Lung (tissue), 12 donors: ENCODE results near the gene TTLL9. TPM values are rescaled to one million over a fixed set of nuclear protein-coding genes. Genes with fewer than 3 reads are reported as not detected.

Experiments
- ATAC-seq: fragments of 200-7000 bp; cut with Tn5 transposase; one replicate; pipeline ENCODE4 v1.9.1; 2020; ENCODE audit warnings: moderate number of reproducible peaks; ENCODE audit not compliant: insufficient read depth, low FRiP score
- DNase-seq, 3 donors: peaks; one replicate each; pipeline ENCODE4 v3.0.0-alpha.2; 2013 to 2017
- H3K27ac ChIP-seq, 2 donors: one replicate each; pipeline ENCODE4 v1.5.1; 2013; ENCODE audit warnings: mild to moderate bottlenecking in 2 of 2, moderate library complexity in 2 of 2, control low read depth in 1 of 2, inconsistent platforms in 1 of 2, low read depth in 1 of 2, low read length in 1 of 2
- H3K27me3 ChIP-seq, 3 donors: one replicate each; pipeline ENCODE4 v1.5.1; 2013; ENCODE audit warnings: low read length in 2 of 3; ENCODE audit not compliant: control insufficient read depth in 3 of 3, insufficient read depth in 3 of 3
- H3K36me3 ChIP-seq, 4 donors: one replicate each; pipeline ENCODE4 v1.5.1; 2013; ENCODE audit warnings: low read length in 4 of 4, mild to moderate bottlenecking in 1 of 4, moderate library complexity in 1 of 4; ENCODE audit not compliant: control insufficient read depth in 4 of 4, insufficient read depth in 4 of 4
- H3K4me1 ChIP-seq, 5 donors: one replicate each; pipeline ENCODE4 v1.5.1; 2013; ENCODE audit warnings: low read length in 5 of 5, mild to moderate bottlenecking in 2 of 5, moderate library complexity in 1 of 5; ENCODE audit not compliant: control insufficient read depth in 5 of 5, insufficient read depth in 5 of 5
- H3K4me3 ChIP-seq: one replicate; pipeline ENCODE4 v1.5.1; 2013; ENCODE audit warnings: mild to moderate bottlenecking, control low read depth, moderate library complexity
- H3K9ac ChIP-seq, 2 donors: one replicate each; pipeline ENCODE4 v1.5.1; 2013; ENCODE audit warnings: low read length in 2 of 2, control low read depth in 1 of 2; ENCODE audit not compliant: insufficient read depth in 1 of 2
- H3K9me3 ChIP-seq, 4 donors: one replicate each; pipeline ENCODE4 v1.5.1; 2013; ENCODE audit warnings: low read length in 3 of 4, mild to moderate bottlenecking in 1 of 4, moderate library complexity in 1 of 4; ENCODE audit not compliant: control insufficient read depth in 4 of 4, insufficient read depth in 3 of 4
- CTCF ChIP-seq: IDR thresholded peaks from 2 replicates; pipeline ENCODE4 v1.5.1; 2012; ENCODE audit warnings: mild to moderate bottlenecking; ENCODE audit errors: control extremely low read depth, extremely low read depth
- WGBS, 2 donors: extraction: QIAGEN DNeasy Blood & Tissue Kit; methylation state at CpG; one replicate each; pipeline ENCODE4 v1.1.7; 2013; 5-methylcytosine and 5-hydroxymethylcytosine counted together
- polyA plus RNA-seq, 2 donors: library from polyadenylated mRNA; stranded (reverse); fragments of 200-250 nt; gene quantifications; one replicate each; pipeline ENCODE4 v1.2.1, GENCODE V29; 2013
- total RNA-seq, 2 donors: library from RNA; depleted of rRNA in 1 of 2; stranded (reverse); fragments of >200 nt in 1 of 2; gene quantifications; one replicate each; pipeline ENCODE4 v1.2.1, GENCODE V29; 2014 to 2021
- donor health status: control.
- donor health status: control.
- donor health status: Bipolar disorder and iron deficiency.
- donor health status: healthy.
- donor health status: DM: yes; HTN: yes; CAD: no.

The TTLL9 gene
- total and polyA plus RNA-seq, 4 donors: 1.9 to 8.9 (median 4.8) TPM

DNA sequence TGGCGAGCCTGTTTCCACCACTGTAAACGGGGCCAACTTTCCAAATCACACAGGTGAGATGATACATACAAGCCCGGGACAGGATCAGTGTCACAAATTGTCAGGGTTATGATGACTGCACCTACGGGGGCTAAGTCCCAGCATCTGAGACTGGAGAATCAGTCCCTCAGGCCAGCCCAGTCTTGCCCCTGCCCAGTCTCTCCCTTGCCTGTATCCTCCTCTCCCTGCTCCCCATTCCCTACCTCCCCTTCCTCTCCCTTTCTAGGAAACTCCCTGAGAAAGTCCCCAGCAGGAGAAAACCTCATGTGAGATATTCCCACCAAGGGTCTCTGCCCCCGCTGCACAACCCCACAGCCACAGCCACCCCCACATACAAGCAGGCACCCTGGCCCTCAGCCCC lies 26.6 kb upstream of the TTLL9 start:
- WGBS, 2 donors: 84 to 88% methylated on average over 5 of the region's 5 CpGs
- no peaks in the 10 kb centered on the region for H3K9me3 ChIP-seq
- H3K27me3 ChIP-seq: peaks cover 0 to 3% (median 0%) of the 10 kb centered on the region in 3 donors
- peaks cover 0 to 52% (median 20%) of the 10 kb centered on the region in 5 donors for H3K4me1 ChIP-seq
- H3K27ac ChIP-seq: peak overlapping the region; percentile 2 to 55
- no peak for DNase-seq
- no peak overlapping the region for H3K4me3 ChIP-seq
- no peak for TF ChIP-seq CTCF
- H3K36me3 ChIP-seq: no peaks in the 10 kb centered on the region
- no peak overlapping the region for H3K9ac ChIP-seq
- ATAC-seq: no peak

DNA sequence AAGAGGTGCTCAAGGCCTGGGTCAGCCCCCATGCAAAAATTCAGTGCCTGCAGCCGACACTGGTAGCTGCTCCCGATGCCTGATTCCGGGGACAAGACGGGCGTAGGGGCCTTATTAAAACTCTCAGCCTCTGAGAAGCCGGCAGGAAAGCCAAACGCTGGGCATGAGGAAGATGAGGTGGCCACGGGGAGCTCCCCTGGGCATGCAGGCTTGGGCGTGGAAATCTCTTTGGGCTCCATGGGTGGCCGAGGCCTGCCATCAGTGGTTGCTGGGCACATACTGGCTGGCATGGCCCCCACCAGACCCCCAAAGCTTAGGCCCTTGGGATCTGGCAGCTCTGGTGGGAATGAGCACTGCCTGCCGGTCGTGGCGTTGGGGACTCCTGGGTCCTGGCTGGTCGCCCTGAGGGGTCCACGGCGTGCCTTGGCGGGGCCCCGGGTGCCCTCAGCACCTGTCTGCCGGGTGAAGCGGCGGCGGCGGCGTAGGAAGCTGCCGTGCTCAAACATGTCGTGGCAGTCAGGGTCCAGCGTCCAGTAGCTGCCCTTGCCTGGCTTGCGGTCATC lies 25.6 kb upstream of the TTLL9 start:
- H3K36me3 ChIP-seq: no peaks in the 10 kb centered on the region

DNA sequence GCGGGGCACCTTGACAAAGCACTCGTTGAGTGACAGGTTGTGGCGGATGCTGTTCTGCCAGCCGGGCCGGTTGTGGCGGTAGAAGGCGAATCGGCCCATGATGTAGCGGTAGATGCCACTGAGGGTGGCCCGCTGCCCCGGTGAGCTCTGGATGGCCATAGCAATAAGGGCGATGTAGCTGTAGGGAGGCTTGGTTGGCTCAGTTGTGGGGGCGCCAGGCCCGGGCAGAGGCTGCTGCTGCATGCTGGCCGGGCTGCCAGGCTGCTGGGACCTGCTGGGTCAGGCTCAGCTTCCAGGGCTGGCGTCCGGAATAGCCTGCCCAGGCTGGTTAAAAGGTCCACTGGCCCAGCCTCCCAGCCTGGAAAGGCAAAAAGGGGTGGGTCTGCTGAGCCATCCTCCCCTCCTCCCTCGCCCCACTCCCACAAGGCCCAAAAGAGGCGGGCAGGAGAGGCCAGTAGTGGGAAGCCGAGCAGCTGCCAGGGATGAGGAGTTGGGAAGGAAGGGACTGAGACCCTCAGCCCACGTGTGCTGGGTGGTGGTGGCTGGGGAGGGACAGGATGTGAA lies 25.1 kb upstream of the TTLL9 start, which contains the start of gene FOXS1:
TSS of gene FOXS1 (minus strand) at position 305 of the 564 bp plus-strand sequence. CDS start at position 243, 62 bp downstream.
- Histone ChIP-seq H3K9ac (peak within 1 kb of the TSS in 1 of 2 donors; percentile 11), H3K27ac (peak within 1 kb of the TSS; percentile 0 to 30), H3K4me3 (no peak within 1 kb of the TSS), H3K36me3 (no peaks in the 10 kb centered on the region), H3K27me3 (peaks cover 0 to 12% (median 3%) of the 10 kb centered on the region in 3 donors), H3K9me3 (no peaks in the 10 kb centered on the region), H3K4me1 (peaks cover 0 to 51% (median 20%) of the 10 kb centered on the region in 5 donors)
- ATAC-seq (no peak), DNase-seq (peak; percentile 69 to 86 (median 76))
- TF ChIP-seq CTCF: no peak
- WGBS, 2 donors: 68 to 82% methylated on average over 21 of the region's 21 CpGs

More for the DNA sequence above, 25.6 kb upstream of the TTLL9 start:
- Histone ChIP-seq H3K27me3 (peaks cover 0 to 8% (median 0%) of the 10 kb centered on the region in 3 donors), H3K4me3 (no peak overlapping the region), H3K9me3 (no peaks in the 10 kb centered on the region), H3K4me1 (peaks cover 0 to 51% (median 20%) of the 10 kb centered on the region in 5 donors), H3K9ac (no peak overlapping the region), H3K27ac (peak overlapping the region; percentile 0 to 30)
- 86 to 96% methylated on average over 28 of the region's 28 CpGs for WGBS, 2 donors
- DNase-seq (no peak), ATAC-seq (no peak)
- TF ChIP-seq CTCF: no peak
